ENCODE measurements around the gene AUP1. TPM values are rescaled to one million over a fixed set of nuclear protein-coding genes. Genes with fewer than 3 reads are reported as not detected.

AUP1 gene
- total and polyA plus RNA-seq, 10 of the 15 experiments (the other 5 are each of a cell fraction or from before 2014, with no cell fraction given): 39.1 to 215 (median 138) TPM

- H3K79me2 ChIP-seq (ENCODE audit: control insufficient read depth, insufficient read depth, low read length): peaks cover 79% of the 10 kb centered on the region
- DNase-seq (ENCODE audit: low read depth, low spot score) (no peak), FAIRE-seq (no peak), ATAC-seq (no peak)
- no peak overlapping the region for H2AFZ ChIP-seq (ENCODE audit: control insufficient read depth, low read depth, low read length)
- no TSS peak for BruUV-seq (replicated peaks)
- H3K27ac ChIP-seq (ENCODE audit: control insufficient read depth, insufficient read depth): peak overlapping the region; percentile 1; the same call in 1 of the 2 replicates
- no peaks in the 10 kb centered on the region for H3K27me3 ChIP-seq (replicated peaks in 1 of 2; ENCODE audit: control insufficient read depth in 2 of 2, insufficient read depth in 2 of 2, low read length in 1 of 2)
- no peaks in the 10 kb centered on the region for H4K20me1 ChIP-seq (ENCODE audit: control insufficient read depth, insufficient read depth)
- intact Hi-C loops (cut with micrococcal nuclease; ENCODE audit: unreplicated experiment) (no loop called here), in situ Hi-C loops (cut with MboI) (no loop called here)
- RAD21 ChIA-PET (ENCODE audit: unreplicated experiment): interaction anchor here (0.6 to 8.6 kb wide), 9 partner anchors 14 to 92 kb away, joined by 3 to 96 read pairs (median 8); partner anchors contain the start of genes AUP1, HTRA2 and WBP1
- TF ChIP-seq POLR2AphosphoS5 (IDR thresholded peaks at IDR 0.05; ENCODE audit: low read length): peak; percentile 22; the same call in 1 of the 2 replicates
- no peak for TF ChIP-seq PAX8 (IDR thresholded peaks at IDR 0.05)
- peak overlapping the region; percentile 95 for H3K4me3 ChIP-seq
- 72% methylated on average over 7 of the region's 7 CpGs for WGBS (ENCODE audit: insufficient coverage, insufficient replicate concordance, low lambda C conversion rate, missing lambda C conversion rate)
- peak overlapping the region; percentile 95 for H3K4me2 ChIP-seq (ENCODE audit: control insufficient read depth, insufficient read depth)
- H3K4me1 ChIP-seq (ENCODE audit: control insufficient read depth, insufficient read depth, low read length): peaks cover 33% of the 10 kb centered on the region
- no peaks in the 10 kb centered on the region; a peak in 1 of 4 replicates for H3K36me3 ChIP-seq (ENCODE audit: control insufficient read depth in 2 of 2, insufficient read depth in 2 of 2, low read length in 1 of 2)
- H3K9ac ChIP-seq (ENCODE audit: control insufficient read depth, insufficient read depth, low read length): peak overlapping the region; percentile 82
- H3K9me3 ChIP-seq (replicated peaks; ENCODE audit: control insufficient read depth, insufficient read depth, low read length): no peaks in the 10 kb centered on the region; the same call in 2 of the 3 replicates
- CTCF ChIA-PET: interaction anchor here (0.8 to 14.3 kb wide), 8 partner anchors 8 to 36 kb away, joined by 3 to 115 read pairs (median 9); partner anchors contain the start of genes AUP1, DQX1 and HTRA2
- POLR2A ChIA-PET: interaction anchor here (0.9 to 17.8 kb wide), 6 partner anchors 19 to 94 kb away, joined by 4 to 441 read pairs (median 6); partner anchors contain the start of genes AUP1, CCDC142, HTRA2 and PCGF1
- SMC1A ChIA-PET (ENCODE audit: uncharacterized antibody, unreplicated experiment): interaction anchor here (0.6 to 6.8 kb wide), 11 partner anchors 8 to 67 kb away, joined by 3 to 106 read pairs (median 13); partner anchors contain the start of genes AUP1, CCDC142, HTRA2 and PCGF1
Observed at GRCh38 chr2:74550231-74550630, 20.7 kb upstream of the AUP1 start.

DNA sequence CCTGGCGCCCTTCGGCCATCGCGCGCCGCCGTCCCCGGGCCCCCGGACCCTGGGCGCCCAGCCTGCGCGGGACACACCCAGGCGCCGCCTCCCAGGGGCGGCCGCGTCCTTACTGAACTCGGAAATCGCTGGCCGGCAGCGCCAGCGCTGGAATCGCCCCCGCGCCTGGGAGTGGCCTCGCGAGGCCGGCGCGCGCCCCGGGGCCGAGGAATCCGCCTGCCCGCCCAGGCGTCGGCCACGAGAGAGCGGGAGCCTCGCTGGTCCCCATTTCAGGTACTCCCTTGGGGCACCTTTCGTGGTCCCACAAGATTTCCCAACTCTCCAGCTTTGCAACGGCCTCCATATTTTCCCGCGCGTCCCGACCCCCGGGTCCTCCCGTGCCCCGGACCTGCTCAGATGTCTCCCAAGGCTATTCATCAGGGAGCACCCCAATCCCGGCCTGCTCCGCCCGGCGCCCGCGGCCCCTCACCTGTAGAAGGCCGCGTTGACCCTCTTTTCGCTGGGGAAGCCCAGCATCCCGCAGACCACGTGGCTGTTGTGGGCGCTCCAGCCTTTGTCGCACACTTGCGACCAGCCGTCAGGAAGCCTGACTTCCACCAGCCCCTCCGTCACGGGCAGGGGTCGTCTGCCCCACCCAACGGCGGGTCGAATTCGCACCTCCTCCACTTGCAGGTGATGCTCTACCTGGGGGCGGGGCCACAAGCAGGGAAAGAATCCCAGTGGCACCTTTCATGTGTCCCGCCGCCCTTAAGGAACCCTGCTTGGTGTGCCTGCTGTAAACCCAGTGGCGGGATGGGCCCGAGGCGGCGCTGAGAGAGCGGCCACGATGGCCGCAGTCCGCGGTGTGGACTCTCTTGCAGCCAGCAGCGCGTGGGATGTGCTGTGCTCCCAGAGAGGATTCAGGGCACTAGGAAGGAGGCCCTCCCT, 19.7 kb upstream of the AUP1 start:
- 3% methylated on average over 85 of the region's 85 CpGs for WGBS (ENCODE audit: insufficient coverage, insufficient replicate concordance, low lambda C conversion rate, missing lambda C conversion rate)
- in situ Hi-C loops (cut with MboI): no loop called here
- FAIRE-seq: no peak
- H3K27ac ChIP-seq (ENCODE audit: control insufficient read depth, insufficient read depth): peak overlapping the region; percentile 67
- peak overlapping the region; percentile 95 for H3K4me3 ChIP-seq
- no peaks in the 10 kb centered on the region for H4K20me1 ChIP-seq (ENCODE audit: control insufficient read depth, insufficient read depth)
- POLR2A ChIA-PET: interaction anchor here (1.3 to 17.8 kb wide), 6 partner anchors 10 to 42 kb away, joined by 3 to 441 read pairs (median 6); partner anchors contain the start of genes AUP1, HTRA2 and PCGF1
- H3K4me2 ChIP-seq (ENCODE audit: control insufficient read depth, insufficient read depth): peak overlapping the region; percentile 95
- H3K9ac ChIP-seq (ENCODE audit: control insufficient read depth, insufficient read depth, low read length): peak overlapping the region; percentile 82
- intact Hi-C loops (cut with micrococcal nuclease; ENCODE audit: unreplicated experiment): no loop called here
- H3K4me1 ChIP-seq (ENCODE audit: control insufficient read depth, insufficient read depth, low read length): peaks cover 33% of the 10 kb centered on the region
- RAD21 ChIA-PET (ENCODE audit: unreplicated experiment): interaction anchor here (0.6 to 8.6 kb wide), 7 partner anchors 19 to 91 kb away, joined by 3 to 96 read pairs (median 24); partner anchors contain the start of genes AUP1, HTRA2 and WBP1
- no peaks in the 10 kb centered on the region for H3K9me3 ChIP-seq (replicated peaks; ENCODE audit: control insufficient read depth, insufficient read depth, low read length)
- DNase-seq (ENCODE audit: low read depth, low spot score): no peak
- H2AFZ ChIP-seq (ENCODE audit: control insufficient read depth, low read depth, low read length): peak overlapping the region; percentile 71
- TSS peak; percentile 67 for BruUV-seq (replicated peaks)
- no peaks in the 10 kb centered on the region for H3K27me3 ChIP-seq (replicated peaks in 1 of 2; ENCODE audit: control insufficient read depth in 2 of 2, insufficient read depth in 2 of 2, low read length in 1 of 2)
- ATAC-seq: peak; percentile 57
- H3K36me3 ChIP-seq (ENCODE audit: control insufficient read depth in 2 of 2, insufficient read depth in 2 of 2, low read length in 1 of 2): no peaks in the 10 kb centered on the region; a peak in 1 of 4 replicates
- SMC1A ChIA-PET (ENCODE audit: uncharacterized antibody, unreplicated experiment): interaction anchor here (1.1 to 6.8 kb wide), 8 partner anchors 11 to 42 kb away, joined by 3 to 106 read pairs (median 38); partner anchors contain the start of genes AUP1 and HTRA2
- peaks cover 69% of the 10 kb centered on the region for H3K79me2 ChIP-seq (ENCODE audit: control insufficient read depth, insufficient read depth, low read length)
- CTCF ChIA-PET: interaction anchor here (0.7 to 14.3 kb wide), 4 partner anchors 10 to 66 kb away, joined by 3 to 115 read pairs (median 52); partner anchors contain the start of genes AUP1, CCDC142, DQX1 and HTRA2
- TF ChIP-seq ZNF622 (IDR thresholded peaks at IDR 0.05) (no peak), ZZZ3 (IDR thresholded peaks at IDR 0.05; ENCODE audit: control insufficient read depth, insufficient read length, low read depth) (no peak), CREB1 (IDR thresholded peaks at IDR 0.05; ENCODE audit: low read depth) (no peak), RCOR1 (conservative IDR thresholded peaks at IDR 0.05; ENCODE audit: low read depth, low read length) (no peak), CREM (IDR thresholded peaks at IDR 0.05; ENCODE audit: low read depth) (no peak), IKZF2 (IDR thresholded peaks at IDR 0.05) (0 out of 4 replicates have a peak, but pooled peaks have one; percentile 12 to 34), CBFB (IDR thresholded peaks at IDR 0.05; ENCODE audit: low read depth) (no peak), ZSCAN29 (IDR thresholded peaks at IDR 0.05) (0 out of 2 replicates have a peak, but pooled peaks have one; percentile 51), NFXL1 (IDR thresholded peaks at IDR 0.05; ENCODE audit: borderline replicate concordance) (no peak), SP1 (IDR thresholded peaks at IDR 0.05; ENCODE audit: low read depth, low read length) (no peak)
- TF ChIP-seq, protein P1, sequence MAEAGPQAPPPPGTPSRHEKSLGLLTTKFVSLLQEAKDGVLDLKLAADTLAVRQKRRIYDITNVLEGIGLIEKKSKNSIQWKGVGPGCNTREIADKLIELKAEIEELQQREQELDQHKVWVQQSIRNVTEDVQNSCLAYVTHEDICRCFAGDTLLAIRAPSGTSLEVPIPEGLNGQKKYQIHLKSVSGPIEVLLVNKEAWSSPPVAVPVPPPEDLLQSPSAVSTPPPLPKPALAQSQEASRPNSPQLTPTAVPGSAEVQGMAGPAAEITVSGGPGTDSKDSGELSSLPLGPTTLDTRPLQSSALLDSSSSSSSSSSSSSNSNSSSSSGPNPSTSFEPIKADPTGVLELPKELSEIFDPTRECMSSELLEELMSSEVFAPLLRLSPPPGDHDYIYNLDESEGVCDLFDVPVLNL (IDR thresholded peaks at IDR 0.05; ENCODE audit: low read depth, low read length): no peak

Data from GM12878 (cell line).